Hindlimb muscle (tissue), 1 donor: ENCODE measurements around the gene IL4I1. TPM values are rescaled to one million over a fixed set of nuclear protein-coding genes. Genes with fewer than 3 reads are reported as not detected.

ENCODE experiments used
- DNase-seq: peaks from one replicate; pipeline ENCODE4 v3.0.0-alpha.2; 2013
- polyA plus RNA-seq: library from polyadenylated mRNA; unstranded; fragments of 120-200 nt; gene quantifications from one replicate; pipeline ENCODE4 v1.2.1, GENCODE V29; 2013; ENCODE audit not compliant: insufficient read length

The IL4I1 gene
- polyA plus RNA-seq, 1 donor: 1.8 TPM

DNA sequence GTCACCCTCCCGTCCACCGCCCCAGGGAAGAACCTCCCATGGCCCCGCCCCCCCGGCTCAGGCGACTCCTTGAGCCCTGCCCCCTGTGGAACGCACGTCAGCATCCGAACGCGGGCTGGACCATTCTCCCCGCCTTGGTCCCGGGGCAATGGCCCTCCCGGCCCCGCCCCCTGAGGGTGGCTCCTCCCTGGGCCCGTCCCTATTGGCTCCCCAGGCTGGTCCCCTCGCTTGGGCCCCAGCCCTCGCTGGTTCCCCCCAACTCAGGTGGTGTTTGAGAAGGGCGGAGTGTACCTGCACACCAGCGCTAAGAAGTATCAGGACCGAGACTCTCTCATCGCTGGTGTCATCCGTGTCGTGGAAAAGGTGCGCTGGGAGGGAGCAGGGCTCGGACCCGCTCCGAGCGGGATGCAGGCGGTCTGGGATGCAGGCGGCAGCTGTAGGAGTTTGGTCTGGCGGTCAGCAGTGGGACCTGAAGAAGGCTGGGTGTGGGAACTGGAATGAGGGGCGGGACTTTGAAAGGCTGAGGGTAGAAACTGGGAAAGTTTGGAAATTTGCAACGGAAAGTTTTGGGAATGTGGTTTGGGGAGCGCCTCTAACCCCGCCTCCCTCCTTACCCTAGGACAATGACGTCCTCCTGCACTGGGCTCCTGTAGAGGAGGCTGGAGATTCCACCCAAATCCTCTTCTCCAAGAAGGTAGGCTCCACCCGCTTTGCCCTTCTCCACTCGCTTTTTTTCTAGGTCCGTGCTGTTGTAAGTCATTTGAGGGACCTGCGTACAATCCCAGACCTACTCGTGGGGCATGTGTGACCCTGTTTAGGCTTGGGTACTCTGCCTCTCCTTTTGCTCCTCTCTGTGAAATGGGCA lies 18.6 kb downstream of the IL4I1 start:
- DNase-seq: peak; percentile 97

DNA sequence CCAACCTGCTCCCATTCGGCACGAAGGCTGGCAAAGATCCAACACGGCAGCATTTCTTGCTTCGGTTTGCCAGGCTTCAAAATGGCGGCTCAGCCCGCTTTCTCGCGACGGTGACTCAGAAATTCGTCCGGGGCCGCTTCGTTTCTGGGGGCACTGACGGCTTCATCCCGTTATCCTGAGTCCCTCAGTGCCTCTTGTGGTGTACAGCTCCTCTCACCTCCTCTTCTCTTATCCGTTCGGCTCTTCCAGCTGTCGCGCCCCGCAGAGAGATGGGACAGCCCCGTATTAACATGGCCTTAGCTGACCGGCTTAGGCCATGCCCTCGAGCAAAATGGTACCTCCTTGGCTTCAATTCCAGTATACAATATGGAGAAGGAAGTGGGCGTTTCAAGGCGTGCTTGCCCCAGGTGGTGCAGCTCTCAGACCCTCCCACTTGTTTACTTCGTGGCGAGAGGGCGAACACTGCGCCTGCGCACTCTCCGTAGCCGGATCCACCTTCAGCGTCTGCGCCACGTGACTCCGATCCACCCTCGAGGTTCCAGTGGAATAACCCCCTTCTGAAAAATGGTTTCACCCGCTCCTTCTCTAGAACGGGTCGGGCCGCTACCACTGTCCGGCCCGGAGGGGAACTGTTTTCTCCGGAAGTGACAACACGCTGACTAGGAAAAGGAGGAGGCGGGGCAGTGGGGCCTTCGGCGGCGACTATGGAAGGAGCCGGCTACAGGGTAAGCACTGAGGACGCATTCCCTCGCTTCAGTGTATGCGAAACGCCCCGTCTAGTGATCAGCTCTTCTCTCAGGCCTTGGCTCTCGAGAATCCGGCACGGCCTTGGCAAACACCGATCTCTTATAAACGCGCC lies 19.4 kb downstream of the IL4I1 start, which contains the start of the genes AKT1S1 and TBC1D17:
AKT1S1 (minus strand) TSS at position 336 of the 859 bp plus-strand sequence. CDS start 4,060 bp downstream, outside the sequence.
TBC1D17 (plus strand) TSS at position 683 of the 859 bp plus-strand sequence; CDS start at position 705, 22 bp downstream.
- peak; percentile 100 for DNase-seq

GRCh38 chr19:49876422-49877019 lies 20.2 kb downstream of the IL4I1 start:
- peak; percentile 99 for DNase-seq

- DNase-seq: peak; percentile 70
Measured at GRCh38 chr19:49875857-49876421, 20.7 kb downstream of the IL4I1 start.

GRCh38 chr19:49875177-49875576 lies 21.5 kb downstream of the IL4I1 start:
- no peak for DNase-seq

DNA sequence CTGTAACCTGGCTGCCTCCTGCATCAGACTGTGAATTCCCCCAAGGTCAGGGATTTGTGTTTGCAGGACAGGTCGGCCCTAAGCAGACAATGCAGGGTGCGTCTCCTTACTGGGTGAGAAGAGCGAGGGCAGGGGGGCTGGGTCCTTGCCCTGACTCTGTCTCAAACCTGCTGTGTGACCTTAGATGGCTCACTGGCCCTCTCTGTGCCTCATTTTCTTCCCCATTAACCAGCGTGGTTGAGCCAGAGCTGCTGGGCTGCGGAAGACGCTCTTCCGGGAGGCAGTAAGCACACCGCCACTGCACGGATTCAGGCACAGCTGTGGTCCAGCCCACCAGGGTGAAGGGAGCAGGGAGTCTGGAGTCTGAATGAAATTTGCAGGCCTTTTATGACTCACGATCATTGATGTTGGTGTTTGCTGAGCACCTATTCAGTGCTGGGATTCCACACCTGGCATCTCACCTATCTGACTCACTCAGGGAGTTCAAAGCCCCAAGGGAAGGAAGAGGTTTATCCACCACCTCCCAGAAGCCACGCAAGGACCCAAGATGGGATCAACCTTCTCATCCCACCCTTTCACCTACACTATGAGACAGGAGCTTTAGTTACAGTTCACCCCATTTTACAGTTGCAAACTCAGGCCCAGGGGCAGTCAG lies 22.1 kb downstream of the IL4I1 start:
- no peak for DNase-seq

- no peak for DNase-seq
Measured at GRCh38 chr19:49873834-49874233, 22.9 kb downstream of the IL4I1 start.

GRCh38 chr19:49873129-49873521 lies 23.6 kb downstream of the IL4I1 start:
- no peak for DNase-seq

DNA sequence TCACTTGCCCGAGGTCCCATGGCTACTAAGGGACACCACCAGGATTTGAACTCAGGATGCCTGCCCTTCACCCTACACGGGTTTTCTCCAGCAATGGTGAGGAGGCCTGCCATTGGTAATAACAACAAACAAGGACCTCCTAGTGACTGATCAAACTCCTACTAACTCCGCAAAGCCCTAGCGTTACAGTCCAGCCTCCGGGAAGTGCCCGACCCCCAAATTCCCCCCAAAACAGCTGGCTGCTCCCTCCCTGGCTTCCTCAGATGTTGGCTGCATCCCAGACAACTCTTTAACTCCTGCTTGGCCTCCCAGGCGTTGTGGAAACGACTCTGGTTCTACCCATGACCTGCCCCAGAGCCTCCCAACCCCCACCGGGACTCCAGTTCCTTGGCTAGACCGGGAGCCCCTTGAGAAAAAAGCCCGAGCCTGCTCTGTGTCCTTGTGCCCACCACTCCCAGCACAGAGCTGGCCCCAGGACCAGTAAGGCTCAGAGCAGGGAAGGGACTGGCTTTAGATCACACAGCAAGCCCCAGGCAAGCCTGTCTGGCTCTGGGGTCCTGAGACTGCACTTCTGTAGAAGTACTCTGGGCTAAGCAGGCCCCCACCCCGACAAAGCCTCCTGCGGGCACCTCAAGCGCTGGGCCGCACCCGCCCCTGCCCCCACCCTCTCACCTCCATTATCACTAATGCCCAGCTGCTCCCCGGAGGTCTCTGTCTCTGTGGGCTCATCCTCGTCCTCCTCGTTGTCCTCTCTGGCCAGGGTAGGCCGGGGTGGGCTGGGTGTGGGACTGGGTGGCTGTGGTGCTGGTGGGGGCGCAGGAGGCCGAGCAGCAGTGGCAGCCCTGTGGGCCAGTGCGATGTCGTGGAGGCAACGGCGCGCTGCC lies 24.2 kb downstream of the IL4I1 start:
- DNase-seq: no peak

GRCh38 chr19:49871349-49871985 lies 25.2 kb downstream of the IL4I1 start:
- DNase-seq: no peak

DNA sequence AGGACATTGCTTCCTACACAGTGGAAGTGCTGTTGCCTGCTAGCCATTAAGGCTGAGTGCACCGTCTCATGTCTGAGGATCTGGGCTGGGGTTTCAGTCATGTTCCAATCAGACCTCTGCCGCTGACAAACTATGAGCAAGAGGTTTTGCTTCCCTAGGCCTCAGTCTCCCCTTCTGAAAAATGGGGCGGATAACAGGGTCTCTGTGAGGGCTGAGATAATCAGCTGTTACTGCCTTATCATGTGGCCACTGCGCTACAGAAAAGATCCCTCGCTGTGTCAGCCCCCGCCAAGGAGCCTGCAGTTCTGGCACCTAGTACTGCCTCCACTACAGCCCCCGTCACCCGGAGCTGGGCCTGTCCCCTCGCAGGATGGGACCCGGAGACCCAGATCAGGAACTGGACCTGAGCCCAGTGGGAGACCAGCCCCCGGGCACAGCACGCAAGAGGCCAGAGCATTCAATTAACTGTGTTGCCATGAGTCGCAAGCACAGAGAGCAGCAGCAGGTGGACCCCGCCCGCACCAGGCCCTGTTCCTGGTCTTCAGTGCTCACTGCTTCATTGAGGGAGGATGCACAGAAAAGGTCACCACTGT lies 26.3 kb downstream of the IL4I1 start:
- DNase-seq: no peak

GRCh38 chr19:49869484-49870308 lies 27.0 kb downstream of the IL4I1 start:
- peak; percentile 99 for DNase-seq

DNA sequence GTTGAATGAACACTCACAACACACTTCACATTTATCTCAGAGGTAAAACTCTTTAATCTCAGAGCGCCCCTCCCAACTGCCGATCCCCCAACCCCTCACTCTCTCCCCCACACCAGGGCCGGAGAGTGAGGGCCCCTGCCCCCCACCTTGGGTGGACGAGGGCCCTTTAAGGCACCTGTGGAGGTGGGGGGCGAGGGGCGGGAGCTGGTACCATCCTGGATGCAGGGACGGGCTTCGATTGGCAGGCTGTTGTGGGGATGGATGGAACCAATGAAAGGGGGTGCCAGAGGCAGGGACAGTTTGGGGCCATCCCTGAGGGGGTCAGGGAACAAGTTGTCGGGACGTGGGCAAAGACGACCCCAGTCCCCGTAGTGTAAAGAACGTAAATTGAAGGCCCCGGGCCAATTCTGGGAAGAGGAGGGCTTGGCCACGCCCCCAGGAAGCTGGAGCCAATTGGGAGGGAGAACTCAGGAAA lies 27.6 kb downstream of the IL4I1 start:
- DNase-seq: no peak

DNA sequence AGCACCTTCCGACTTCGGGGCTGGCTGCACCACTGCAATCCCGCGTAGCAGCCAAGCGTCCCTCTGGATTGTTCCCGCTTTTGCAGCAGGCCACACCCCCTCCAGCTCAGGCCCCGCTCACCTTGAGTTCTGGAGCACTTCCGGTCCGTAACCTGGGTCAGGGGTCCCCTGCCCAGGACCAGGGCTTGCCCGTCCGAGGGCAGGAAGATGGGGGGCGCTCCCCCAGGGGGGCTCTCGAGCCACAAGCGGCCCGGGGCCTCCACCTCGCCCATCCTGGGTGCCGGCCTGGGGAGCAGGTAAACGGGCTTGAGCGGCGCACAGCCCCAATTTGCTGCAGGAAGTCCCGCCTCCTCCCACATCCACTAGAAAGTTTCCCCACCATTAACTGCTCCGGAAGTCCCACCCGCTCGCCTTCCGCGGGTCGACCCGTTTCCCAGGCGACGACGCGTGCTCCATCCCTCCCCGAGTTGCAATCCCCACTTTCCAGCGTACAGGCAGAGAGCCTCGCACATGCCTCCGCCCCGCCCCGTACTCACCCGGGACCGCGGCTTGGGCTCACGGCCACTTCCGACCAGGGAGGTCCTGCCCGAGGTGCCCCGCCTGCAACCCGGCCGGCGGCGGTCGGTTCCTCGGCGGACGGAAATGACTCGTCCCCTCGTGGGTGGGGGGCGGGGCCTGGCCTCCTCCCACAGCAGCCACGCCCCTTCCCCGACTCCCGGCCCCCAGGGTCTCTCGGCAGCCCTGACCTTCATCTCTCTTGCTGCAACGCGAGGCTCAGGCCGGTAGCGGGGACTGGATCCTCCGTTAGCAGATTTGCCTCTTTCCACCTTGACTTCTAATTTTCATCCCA lies 29.5 kb downstream of the IL4I1 start, which contains the start of gene PNKP:
PNKP (minus strand) TSS at position 644 of the 850 bp plus-strand sequence; CDS start at position 272, 372 bp downstream.
- peak; percentile 93 for DNase-seq

DNA sequence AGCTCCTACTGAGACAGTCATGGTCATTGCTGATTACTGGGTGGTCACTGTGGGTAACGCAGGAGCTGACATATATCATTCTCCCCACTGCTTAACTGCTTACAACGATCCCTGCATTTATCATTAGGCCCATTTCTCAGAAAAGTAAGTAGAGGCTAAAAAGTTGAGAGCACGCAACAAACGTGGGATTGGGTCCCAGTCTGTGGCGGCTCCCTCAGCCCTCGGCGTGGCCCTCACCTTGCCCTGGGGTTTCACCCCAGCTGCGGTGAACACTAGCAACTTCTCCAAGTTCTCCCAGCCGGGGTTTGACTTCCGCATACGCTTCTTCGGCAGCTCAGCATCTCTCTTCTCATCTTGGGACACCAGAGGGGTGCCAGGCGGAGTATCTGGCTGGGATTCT lies 31.8 kb downstream of the IL4I1 start:
- no peak for DNase-seq

- DNase-seq: no peak
Measured at GRCh38 chr19:49863935-49864320, 32.8 kb downstream of the IL4I1 start.

GRCh38 chr19:49863254-49863934 lies 33.3 kb downstream of the IL4I1 start:
- no peak for DNase-seq
